Measurements from ENCODE around the gene SELENOM.

GRCh38 chr22:31155422-31155821, 48.1 kb upstream of the SELENOM start:
- no peak for TF ChIP-seq CTCF (IDR thresholded peaks at IDR 0.05)
- TF ChIP-seq POLR2A (IDR thresholded peaks at IDR 0.05) = no peak
